NK-92 (cell line): ENCODE results near the gene BTG1.
"Not testable (repeated sequence)": the region's sequence is repeated elsewhere in the genome, so short reads cannot be mapped to it uniquely, and the experiment has no call there.

ENCODE experiments used
- DNase-seq: peaks from one replicate; lab custom pipeline; 2025; ENCODE audit not compliant: unreplicated experiment; lab: John Stamatoyannopoulos, UW

BTG1 gene

GRCh38 chr12:92151916-92152315, 6.3 kb upstream of the BTG1 start:
- no peak for DNase-seq

GRCh38 chr12:92149563-92149962, 3.9 kb upstream of the BTG1 start:
- DNase-seq: no peak

- DNase-seq: no peak
Measured at GRCh38 chr12:92147491-92147890, 1.8 kb upstream of the BTG1 start.

- DNase-seq: no peak
Measured at GRCh38 chr12:92146497-92147224, 1.0 kb upstream of the BTG1 start.

GRCh38 chr12:92145481-92145730, 240 bp downstream of the BTG1 start:
- DNase-seq: no peak

- no peak for DNase-seq
Measured at GRCh38 chr12:92144631-92145480, 790 bp downstream of the BTG1 start.

GRCh38 chr12:92143686-92144630, 1.7 kb downstream of the BTG1 start:
- no peak for DNase-seq

- no peak for DNase-seq
Measured at GRCh38 chr12:92143258-92143657, 2.4 kb downstream of the BTG1 start.

GRCh38 chr12:92142251-92142926, 3.3 kb downstream of the BTG1 start:
- DNase-seq: no peak

- no peak for DNase-seq
Measured at GRCh38 chr12:92141591-92142121, 4.0 kb downstream of the BTG1 start.

- DNase-seq: no peak
Measured at GRCh38 chr12:92140896-92141536, 4.6 kb downstream of the BTG1 start.

- no peak for DNase-seq
Measured at GRCh38 chr12:92140156-92140555, 5.5 kb downstream of the BTG1 start.

- DNase-seq: no peak
Measured at GRCh38 chr12:92139634-92140150, 6.0 kb downstream of the BTG1 start.

- DNase-seq: no peak
Measured at GRCh38 chr12:92138626-92139025, 7.0 kb downstream of the BTG1 start.

GRCh38 chr12:92138144-92138543, 7.5 kb downstream of the BTG1 start:
- no peak for DNase-seq

GRCh38 chr12:92136965-92137721, 8.5 kb downstream of the BTG1 start:
- no peak for DNase-seq

GRCh38 chr12:92136026-92136730, 9.5 kb downstream of the BTG1 start:
- no peak for DNase-seq

GRCh38 chr12:92135541-92135940, 10.1 kb downstream of the BTG1 start:
- DNase-seq: not testable (repeated sequence)
